Esophagus squamous epithelium (tissue), 4 donors: ENCODE measurements around the gene TNFRSF6B.

Source experiments
- POLR2A ChIP-seq, 4 donors: fragments of 450-650 bp; IDR thresholded peaks; one replicate each; pipeline ENCODE4 v1.6.1; 2017; ENCODE audit warnings: antibody characterized with exemption in 4 of 4, mild to moderate bottlenecking in 4 of 4, moderate library complexity in 3 of 4
- TF ChIP-seq, protein P1 (sequence below), 6 experiments: fragments of 450-650 bp in 4 of 6; fragments of 200-600 bp in 2 of 6; sonication (generic) in 2 of 6; IDR thresholded peaks; one replicate each; pipeline ENCODE4 v1.5.1; 2016 to 2019; ENCODE audit warnings: antibody characterized with exemption in 6 of 6, mild to moderate bottlenecking in 4 of 6, moderate library complexity in 4 of 6

GRCh38 chr20:63665708-63666107, 30.7 kb upstream of the TNFRSF6B start:
- TF ChIP-seq POLR2A (IDR thresholded peaks at IDR 0.05), result no peak
- TF ChIP-seq, protein P1, sequence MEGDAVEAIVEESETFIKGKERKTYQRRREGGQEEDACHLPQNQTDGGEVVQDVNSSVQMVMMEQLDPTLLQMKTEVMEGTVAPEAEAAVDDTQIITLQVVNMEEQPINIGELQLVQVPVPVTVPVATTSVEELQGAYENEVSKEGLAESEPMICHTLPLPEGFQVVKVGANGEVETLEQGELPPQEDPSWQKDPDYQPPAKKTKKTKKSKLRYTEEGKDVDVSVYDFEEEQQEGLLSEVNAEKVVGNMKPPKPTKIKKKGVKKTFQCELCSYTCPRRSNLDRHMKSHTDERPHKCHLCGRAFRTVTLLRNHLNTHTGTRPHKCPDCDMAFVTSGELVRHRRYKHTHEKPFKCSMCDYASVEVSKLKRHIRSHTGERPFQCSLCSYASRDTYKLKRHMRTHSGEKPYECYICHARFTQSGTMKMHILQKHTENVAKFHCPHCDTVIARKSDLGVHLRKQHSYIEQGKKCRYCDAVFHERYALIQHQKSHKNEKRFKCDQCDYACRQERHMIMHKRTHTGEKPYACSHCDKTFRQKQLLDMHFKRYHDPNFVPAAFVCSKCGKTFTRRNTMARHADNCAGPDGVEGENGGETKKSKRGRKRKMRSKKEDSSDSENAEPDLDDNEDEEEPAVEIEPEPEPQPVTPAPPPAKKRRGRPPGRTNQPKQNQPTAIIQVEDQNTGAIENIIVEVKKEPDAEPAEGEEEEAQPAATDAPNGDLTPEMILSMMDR (IDR thresholded peaks at IDR 0.05), result no peak
